ENCODE data around the gene CNTNAP5. TPM values are rescaled to one million over a fixed set of nuclear protein-coding genes. Genes with fewer than 3 reads are reported as not detected.
"Not testable (repeated sequence)": the region's sequence is repeated elsewhere in the genome, so short reads cannot be mapped to it uniquely, and the experiment has no call there.

The CNTNAP5 gene
- total and polyA plus RNA-seq, 2 donors (not counting 1 experiment from before 2014, with no cell fraction given) = not detected

GRCh38 chr2:124353656-124354055 is 328.6 kb downstream of the CNTNAP5 start:
- H3K79me2 ChIP-seq (ENCODE audit: control insufficient read depth, insufficient read depth, low read length) = no peaks in the 10 kb centered on the region
- H3K4me3 ChIP-seq (ENCODE audit: control extremely low read depth in 1 of 5, extremely low read depth in 1 of 5, insufficient read depth in 1 of 5, low read depth in 2 of 5, low read length in 4 of 5) = no peak overlapping the region
- ATAC-seq (ENCODE audit: low read depth) = no peak
- H2AFZ ChIP-seq (ENCODE audit: insufficient read depth, low read depth, low read length, poor library complexity, severe bottlenecking) = no peak overlapping the region
- H3K4me2 ChIP-seq (replicated peaks; ENCODE audit: low read depth, low read length, poor library complexity, severe bottlenecking) = no peak overlapping the region
- no peaks in the 10 kb centered on the region for H4K20me1 ChIP-seq (ENCODE audit: control insufficient read depth, insufficient read depth, low read length, poor library complexity, severe bottlenecking)
- no peak for TF ChIP-seq CTCF (IDR thresholded peaks at IDR 0.05)
- no peak for TF ChIP-seq EZH2 (IDR thresholded peaks at IDR 0.05; ENCODE audit: borderline replicate concordance, insufficient read depth, low read depth, low read length, poor library complexity, severe bottlenecking)
- H3K36me3 ChIP-seq (replicated peaks in 1 of 2; ENCODE audit: control extremely low read depth in 1 of 2, control insufficient read depth in 1 of 2, extremely low read depth in 1 of 2, insufficient read depth in 2 of 2, low read length in 1 of 2) = no peaks in the 10 kb centered on the region
- H3K4me1 Mint-ChIP-seq = no peaks in the 10 kb centered on the region
- H3K27me3 ChIP-seq (replicated peaks in 1 of 4; ENCODE audit: control extremely low read depth in 1 of 4, control insufficient read depth in 3 of 4, insufficient read depth in 4 of 4, low read length in 3 of 4) = no peaks in the 10 kb centered on the region
- no peak overlapping the region for H3K9ac ChIP-seq (ENCODE audit: low read length)
- intact Hi-C loops (cut with micrococcal nuclease) = no loop called here
- H3K27me3 Mint-ChIP-seq = no peaks in the 10 kb centered on the region
- H3K27ac Mint-ChIP-seq = no peak overlapping the region
- H3K9me3 Mint-ChIP-seq (ENCODE audit: insufficient read depth) = peaks cover 3% of the 10 kb centered on the region
- ChIA-PET CTCF (no interaction called here), POLR2A (no interaction called here)
- no peak overlapping the region for H3K4me3 Mint-ChIP-seq
- H3K9me3 ChIP-seq (ENCODE audit: control extremely low read depth in 1 of 3, control insufficient read depth in 2 of 3, insufficient read depth in 1 of 3, low read length in 2 of 3) = peaks cover 0 to 4% (median 0%) of the 10 kb centered on the region in 3 donors
- H3K4me1 ChIP-seq (ENCODE audit: control insufficient read depth in 2 of 2, insufficient read depth in 2 of 2, low read length in 2 of 2) = no peaks in the 10 kb centered on the region
- no peak for DNase-seq
- no peak overlapping the region for H3K27ac ChIP-seq (ENCODE audit: low read length in 2 of 2)

DNA sequence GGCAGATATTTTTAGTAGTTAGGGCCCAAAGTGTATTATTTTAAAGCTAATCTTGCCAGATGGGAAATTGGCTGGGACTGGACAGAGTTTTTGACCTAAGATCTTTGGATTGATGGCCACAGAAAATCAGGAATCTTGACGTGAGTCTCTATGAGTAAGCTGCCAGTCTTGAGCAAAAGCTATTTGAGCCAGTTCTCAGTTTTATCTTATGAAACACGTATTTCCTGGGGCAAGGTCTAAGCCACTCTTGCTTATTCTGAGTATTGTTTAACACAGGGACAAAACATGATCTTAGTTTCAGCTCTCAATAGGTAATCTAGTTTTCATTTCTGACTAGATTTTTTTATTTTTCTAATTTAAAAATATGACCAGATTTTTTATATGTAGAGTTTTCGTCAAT is 329.4 kb downstream of the CNTNAP5 start:
- DNase-seq = no peak
- Histone ChIP-seq H3K79me2 (ENCODE audit: control insufficient read depth, insufficient read depth, low read length) (no peaks in the 10 kb centered on the region), H3K9ac (ENCODE audit: low read length) (no peak overlapping the region), H4K20me1 (ENCODE audit: control insufficient read depth, insufficient read depth, low read length, poor library complexity, severe bottlenecking) (no peaks in the 10 kb centered on the region), H3K4me1 (ENCODE audit: control insufficient read depth in 2 of 2, insufficient read depth in 2 of 2, low read length in 2 of 2) (no peaks in the 10 kb centered on the region), H3K36me3 (replicated peaks in 1 of 2; ENCODE audit: control extremely low read depth in 1 of 2, control insufficient read depth in 1 of 2, extremely low read depth in 1 of 2, insufficient read depth in 2 of 2, low read length in 1 of 2) (no peaks in the 10 kb centered on the region), H3K27me3 (replicated peaks in 1 of 4; ENCODE audit: control extremely low read depth in 1 of 4, control insufficient read depth in 3 of 4, insufficient read depth in 4 of 4, low read length in 3 of 4) (no peaks in the 10 kb centered on the region), H2AFZ (ENCODE audit: insufficient read depth, low read depth, low read length, poor library complexity, severe bottlenecking) (no peak overlapping the region), H3K4me3 (ENCODE audit: control extremely low read depth in 1 of 5, extremely low read depth in 1 of 5, insufficient read depth in 1 of 5, low read depth in 2 of 5, low read length in 4 of 5) (no peak overlapping the region), H3K27ac (ENCODE audit: low read length in 2 of 2) (no peak overlapping the region), H3K4me2 (replicated peaks; ENCODE audit: low read depth, low read length, poor library complexity, severe bottlenecking) (no peak overlapping the region), H3K9me3 (ENCODE audit: control extremely low read depth in 1 of 3, control insufficient read depth in 2 of 3, insufficient read depth in 1 of 3, low read length in 2 of 3) (peaks cover 0 to 4% (median 0%) of the 10 kb centered on the region in 3 donors)
- TF ChIP-seq EZH2 (IDR thresholded peaks at IDR 0.05; ENCODE audit: borderline replicate concordance, insufficient read depth, low read depth, low read length, poor library complexity, severe bottlenecking) (no peak), CTCF (IDR thresholded peaks at IDR 0.05) (no peak)
- CTCF ChIA-PET = no interaction called here
- no peaks in the 10 kb centered on the region for H3K27me3 Mint-ChIP-seq
- H3K9me3 Mint-ChIP-seq (ENCODE audit: insufficient read depth) = peaks cover 3% of the 10 kb centered on the region
- 32% methylated on average over 2 of the region's 3 CpGs for WGBS (ENCODE audit: insufficient coverage)
- intact Hi-C loops (cut with micrococcal nuclease) = no loop called here
- no peak for ATAC-seq (ENCODE audit: low read depth)
- no peak overlapping the region for H3K27ac Mint-ChIP-seq
- H3K4me3 Mint-ChIP-seq = no peak overlapping the region
- H3K4me1 Mint-ChIP-seq = no peaks in the 10 kb centered on the region
- POLR2A ChIA-PET = no interaction called here

DNA sequence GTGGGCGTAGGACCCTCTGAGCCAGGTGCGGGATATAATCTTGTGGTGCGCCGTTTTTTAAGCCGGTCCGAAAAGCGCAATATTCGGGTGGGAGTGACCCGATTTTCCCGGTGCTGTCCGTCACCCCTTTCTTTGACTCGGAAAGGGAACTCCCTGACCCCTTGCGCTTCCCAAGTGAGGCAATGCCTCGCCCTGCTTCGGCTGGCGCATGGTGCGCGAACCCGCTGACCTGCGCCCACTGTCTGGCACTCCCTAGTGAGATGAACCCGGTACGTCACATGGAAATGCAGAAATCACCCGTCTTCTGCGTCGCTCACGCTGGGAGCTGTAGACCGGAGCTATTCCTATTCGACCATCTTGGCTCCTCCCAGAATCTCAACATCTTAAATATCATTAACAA is 336.9 kb downstream of the CNTNAP5 start:
- WGBS (ENCODE audit: insufficient coverage) = 98% methylated on average over 19 of the region's 28 CpGs
- H3K4me3 Mint-ChIP-seq; H3K79me2 ChIP-seq (ENCODE audit: control insufficient read depth, insufficient read depth, low read length); H3K4me1 Mint-ChIP-seq; CTCF ChIA-PET; H3K9me3 Mint-ChIP-seq (ENCODE audit: insufficient read depth); H3K27me3 ChIP-seq (replicated peaks in 1 of 4; ENCODE audit: control extremely low read depth in 1 of 4, control insufficient read depth in 3 of 4, insufficient read depth in 4 of 4, low read length in 3 of 4); POLR2A ChIA-PET; H3K27me3 Mint-ChIP-seq; H4K20me1 ChIP-seq (ENCODE audit: control insufficient read depth, insufficient read depth, low read length, poor library complexity, severe bottlenecking); H3K4me2 ChIP-seq (replicated peaks; ENCODE audit: low read depth, low read length, poor library complexity, severe bottlenecking); DNase-seq; H3K27ac ChIP-seq (ENCODE audit: low read length in 2 of 2); H3K9ac ChIP-seq (ENCODE audit: low read length); H2AFZ ChIP-seq (ENCODE audit: insufficient read depth, low read depth, low read length, poor library complexity, severe bottlenecking); intact Hi-C loops (cut with micrococcal nuclease); H3K4me1 ChIP-seq (ENCODE audit: control insufficient read depth in 2 of 2, insufficient read depth in 2 of 2, low read length in 2 of 2); H3K9me3 ChIP-seq (ENCODE audit: control extremely low read depth in 1 of 3, control insufficient read depth in 2 of 3, insufficient read depth in 1 of 3, low read length in 2 of 3); H3K36me3 ChIP-seq (replicated peaks in 1 of 2; ENCODE audit: control extremely low read depth in 1 of 2, control insufficient read depth in 1 of 2, extremely low read depth in 1 of 2, insufficient read depth in 2 of 2, low read length in 1 of 2); ATAC-seq (ENCODE audit: low read depth); H3K4me3 ChIP-seq (ENCODE audit: control extremely low read depth in 1 of 5, extremely low read depth in 1 of 5, insufficient read depth in 1 of 5, low read depth in 2 of 5, low read length in 4 of 5); H3K27ac Mint-ChIP-seq: not testable (repeated sequence)
